K562 treated with DMSO at 1 percent for 12 hours (cell line): ENCODE measurements around the gene MFSD11. TPM values are rescaled to one million over a fixed set of nuclear protein-coding genes. Genes with fewer than 3 reads are reported as not detected.

ENCODE experiments used
- total RNA-seq: library from RNA; unstranded; fragments of 300-600 nt; gene quantifications from 2 replicates; pipeline ENCODE4 v1.2.3, GENCODE V29; 2022; ENCODE audit not compliant: insufficient read depth

Gene MFSD11
- total RNA-seq, result 13.4 and 37.2 TPM in 2 replicates

GRCh38 chr17:76737676-76738467 lies at the start of gene MFSD11:
TSS of gene MFSD11 (plus strand) at chr17:76738119. CDS start at chr17:76738353, 234 bp downstream.

DNA sequence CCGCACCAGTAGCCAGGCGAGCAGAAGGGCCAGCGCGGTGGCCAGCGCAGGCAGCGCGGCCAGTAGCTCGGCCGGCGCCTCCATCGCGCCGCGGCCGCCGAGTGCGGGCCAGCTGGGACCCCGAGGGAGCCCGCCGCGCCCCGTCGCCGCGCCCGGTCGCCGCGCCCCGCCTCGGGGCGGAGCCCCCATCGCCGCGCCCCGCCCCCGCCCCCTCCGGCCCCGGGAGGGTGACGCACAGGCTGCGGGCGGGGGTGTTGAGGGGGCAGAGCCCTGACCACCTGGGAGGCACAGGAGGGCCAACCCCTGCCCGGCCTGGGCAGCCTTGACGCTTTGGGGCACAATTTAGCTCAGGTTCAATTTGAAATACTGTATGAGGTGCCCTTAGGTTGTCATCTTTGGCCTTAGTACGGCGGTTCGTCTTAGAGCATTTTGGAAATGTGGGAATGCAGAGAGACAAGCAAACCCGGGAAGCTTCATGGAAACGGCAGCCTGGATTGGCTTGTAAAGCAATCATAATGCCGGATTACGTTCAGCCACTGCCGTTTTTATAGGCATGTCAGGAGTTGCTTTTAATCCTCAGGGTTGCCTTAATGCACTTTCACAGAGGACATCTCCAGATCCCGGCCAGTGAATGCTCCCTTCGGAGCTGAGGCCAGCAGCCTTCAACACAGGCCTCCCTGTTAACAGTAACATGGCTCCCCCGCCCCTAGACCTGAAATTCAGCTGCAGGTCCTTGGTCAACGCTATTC lies 26.9 kb upstream of the MFSD11 start, which contains the start of gene MXRA7:
TSS of gene MXRA7 (minus strand) at position 103 of the 749 bp plus-strand sequence. CDS start at position 84, 19 bp downstream.

DNA sequence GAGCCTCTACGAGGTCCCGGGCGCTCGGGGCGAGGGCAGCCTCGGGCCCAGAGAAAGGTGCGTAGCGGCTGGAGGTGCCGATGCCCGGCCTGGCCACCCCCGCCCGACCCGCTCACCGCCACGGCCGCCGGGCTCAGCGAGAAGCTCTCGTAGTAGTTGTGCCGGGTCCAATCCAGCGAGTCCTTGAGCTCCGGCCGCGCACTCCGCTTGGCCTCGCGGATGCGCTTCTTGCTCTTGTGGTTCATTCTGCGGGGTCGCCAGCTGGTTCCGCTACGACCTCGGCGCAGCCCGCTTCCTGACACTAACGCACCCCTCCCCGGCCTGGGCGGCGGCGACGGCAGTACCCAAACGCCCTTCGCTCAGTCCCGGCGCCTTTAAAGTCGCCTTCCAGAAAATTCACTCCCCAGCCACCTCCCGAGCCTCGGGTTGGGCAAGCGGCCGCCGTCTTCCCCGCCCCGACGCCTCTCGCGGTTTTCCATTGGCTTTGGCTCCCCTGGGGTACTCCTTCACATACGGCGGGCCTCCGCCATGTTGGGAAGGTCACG lies 11.6 kb upstream of the MFSD11 start, which contains the start of gene JMJD6:
TSS of gene JMJD6 (minus strand) at position 376 of the 545 bp plus-strand sequence. CDS start at position 245, 131 bp downstream.

GRCh38 chr17:76726776-76727718 lies 10.9 kb upstream of the MFSD11 start, which contains the start of gene METTL23:
TSS of gene METTL23 (plus strand) at chr17:76726839. CDS start at chr17:76729711, 2,872 bp downstream.

GRCh38 chr17:76737082-76737675 lies 740 bp upstream of the MFSD11 start, which contains the start of gene SRSF2:
TSS of gene SRSF2 (minus strand) at chr17:76737331. CDS start at chr17:76737160, 171 bp downstream.

Other genes with a start within 250 kb of the MFSD11 start
- 0.65 and 0.97 TPM in 2 replicates for gene RHBDF2, start 236.7 kb upstream of the MFSD11 start, total RNA-seq
- 0.40 TPM in 1 of 2 replicates, not detected in the other for gene CYGB, start 200.4 kb upstream of the MFSD11 start, total RNA-seq
- gene PRCD, start 198.1 kb upstream of the MFSD11 start, total RNA-seq, result not detected in 2 replicates
- not detected in 2 replicates for gene ST6GALNAC2, start 152.3 kb upstream of the MFSD11 start, total RNA-seq
- gene ST6GALNAC1, start 94.4 kb upstream of the MFSD11 start, total RNA-seq, result 24.2 and 28.9 TPM in 2 replicates
- 11.1 and 14.7 TPM in 2 replicates for gene MXRA7, start 27.2 kb upstream of the MFSD11 start, total RNA-seq
- 36.3 and 53.7 TPM in 2 replicates for gene JMJD6, start 11.5 kb upstream of the MFSD11 start, total RNA-seq
- gene METTL23, start 11.3 kb upstream of the MFSD11 start, total RNA-seq, result 66.5 and 71.4 TPM in 2 replicates
- gene SRSF2, start 788 bp upstream of the MFSD11 start, total RNA-seq, result 297 and 419 TPM in 2 replicates
- gene MGAT5B, start 130.3 kb downstream of the MFSD11 start, total RNA-seq, result not detected in 2 replicates